ENCODE results near the gene COMT.

The COMT gene

DNA sequence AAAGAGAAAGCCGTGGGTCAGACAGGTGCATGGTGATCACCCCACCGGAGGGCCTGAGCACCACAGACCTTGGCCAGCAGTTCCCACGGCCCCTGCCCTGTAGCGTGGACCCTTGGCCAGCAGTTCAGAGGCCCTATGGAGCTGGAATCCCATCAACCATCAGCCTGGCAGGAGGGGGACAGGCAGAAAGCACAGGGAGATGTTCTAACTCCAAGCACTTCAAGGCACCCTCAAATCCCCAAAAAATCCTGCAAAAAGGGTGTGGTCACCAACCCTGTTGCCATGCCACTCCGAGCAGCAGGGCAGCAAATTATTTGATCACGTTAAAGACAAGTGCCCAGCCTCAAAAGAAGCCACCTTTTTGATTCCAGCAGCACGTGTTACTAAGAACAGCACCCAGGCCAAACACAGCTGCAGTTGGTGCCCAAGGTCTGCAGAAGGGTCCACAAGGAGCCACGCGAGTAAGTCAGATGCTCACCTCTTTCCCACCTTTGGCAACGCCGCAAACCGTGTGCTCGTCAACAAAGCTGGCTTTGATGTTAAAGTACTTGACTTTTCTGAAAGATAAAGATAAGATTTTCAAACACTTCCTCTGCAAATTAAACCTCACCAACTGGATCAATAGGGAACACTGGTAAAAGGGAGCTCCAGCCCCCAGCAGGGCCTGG lies 26.2 kb upstream of the COMT start:
- Histone ChIP-seq H3K79me1 (ENCODE audit: low read depth, low read length) (no peaks in the 10 kb centered on the region), H2BK120ac (ENCODE audit: low read depth, low read length) (no peak overlapping the region)
- WGBS, 2 donors (ENCODE audit: extremely low coverage in 2 of 2, insufficient read length in 2 of 2, insufficient replicate concordance in 1 of 2): no CpG with 5 or more reads among the region's 13 CpGs

GRCh38 chr22:19916006-19916405 lies 25.6 kb upstream of the COMT start:
- Histone ChIP-seq H2BK15ac (ENCODE audit: low read length) (peak overlapping the region; percentile 15), H3K18ac (ENCODE audit: low read length) (peak overlapping the region; percentile 65), H3K9me3 (replicated peaks in 1 of 2; ENCODE audit: control insufficient read depth in 2 of 2, insufficient read depth in 1 of 2, low read depth in 1 of 2, low read length in 2 of 2) (peaks cover 0 to 7% of the 10 kb centered on the region in 2 donors), H2AK5ac (ENCODE audit: low read depth, low read length) (no peak overlapping the region), H3K14ac (ENCODE audit: low read length) (no peak overlapping the region), H3K4ac (ENCODE audit: low read length) (no peak overlapping the region), H3K4me1 (ENCODE audit: control insufficient read depth in 2 of 2, insufficient read depth in 1 of 2, low read depth in 1 of 2, low read length in 2 of 2) (no peaks in the 10 kb centered on the region), H4K91ac (ENCODE audit: low read depth, low read length, poor library complexity) (peak overlapping the region; percentile 24), H2BK12ac (ENCODE audit: low read length) (no peak overlapping the region), H3K27ac (replicated peaks; ENCODE audit: low read length) (no peak overlapping the region), H2AFZ (ENCODE audit: low read length) (no peak overlapping the region), H3K9ac (ENCODE audit: low read depth, low read length, poor library complexity) (peak overlapping the region; percentile 30), H4K8ac (ENCODE audit: low read depth, low read length) (no peak overlapping the region), H3K27me3 (ENCODE audit: control insufficient read depth in 3 of 3, insufficient read depth in 3 of 3, low read depth in 1 of 3, low read length in 3 of 3) (peaks cover 0 to 52% (median 2%) of the 10 kb centered on the region in 3 experiments), H3K79me1 (ENCODE audit: low read depth, low read length) (no peaks in the 10 kb centered on the region), H2BK5ac (ENCODE audit: low read length) (no peak overlapping the region), H3K4me2 (ENCODE audit: insufficient read depth, low read length, poor library complexity, severe bottlenecking) (no peak overlapping the region), H2BK120ac (ENCODE audit: low read depth, low read length) (no peak overlapping the region), H3K36me3 (replicated peaks in 1 of 2; ENCODE audit: control insufficient read depth in 2 of 2, insufficient read depth in 2 of 2, low read length in 2 of 2) (no peaks in the 10 kb centered on the region), H3K23ac (ENCODE audit: low read depth, low read length, poor library complexity) (no peak overlapping the region), H3K4me3 (ENCODE audit: low read length in 2 of 2) (no peak overlapping the region)
- WGBS, 2 donors (ENCODE audit: extremely low coverage in 2 of 2, insufficient read length in 2 of 2, insufficient replicate concordance in 1 of 2): no CpG with 5 or more reads among the region's 9 CpGs
- DNase-seq (ENCODE audit: low spot score): no peak

More for the DNA sequence above, 26.2 kb upstream of the COMT start:
- no peak overlapping the region for H3K9ac ChIP-seq (ENCODE audit: low read depth, low read length, poor library complexity)
- no peak overlapping the region for H4K8ac ChIP-seq (ENCODE audit: low read depth, low read length)
- no peaks in the 10 kb centered on the region for H3K36me3 ChIP-seq (replicated peaks in 1 of 2; ENCODE audit: control insufficient read depth in 2 of 2, insufficient read depth in 2 of 2, low read length in 2 of 2)
- no peak overlapping the region for H3K4ac ChIP-seq (ENCODE audit: low read length)
- H2AK5ac ChIP-seq (ENCODE audit: low read depth, low read length): no peak overlapping the region
- no peak overlapping the region for H4K91ac ChIP-seq (ENCODE audit: low read depth, low read length, poor library complexity)
- H2BK12ac ChIP-seq (ENCODE audit: low read length): no peak overlapping the region
- peak overlapping the region; percentile 3 for H3K23ac ChIP-seq (ENCODE audit: low read depth, low read length, poor library complexity)
- DNase-seq (ENCODE audit: low spot score): no peak
- H3K18ac ChIP-seq (ENCODE audit: low read length): peak overlapping the region; percentile 46
- no peak overlapping the region for H3K14ac ChIP-seq (ENCODE audit: low read length)
- no peak overlapping the region for H3K4me2 ChIP-seq (ENCODE audit: insufficient read depth, low read length, poor library complexity, severe bottlenecking)
- peak overlapping the region in 1 of 2 donors; percentile 48 for H3K4me3 ChIP-seq (ENCODE audit: low read length in 2 of 2)
- H3K9me3 ChIP-seq (replicated peaks in 1 of 2; ENCODE audit: control insufficient read depth in 2 of 2, insufficient read depth in 1 of 2, low read depth in 1 of 2, low read length in 2 of 2): peaks cover 0 to 7% of the 10 kb centered on the region in 2 donors
- H3K27ac ChIP-seq (replicated peaks; ENCODE audit: low read length): no peak overlapping the region
- no peaks in the 10 kb centered on the region for H3K4me1 ChIP-seq (ENCODE audit: control insufficient read depth in 2 of 2, insufficient read depth in 1 of 2, low read depth in 1 of 2, low read length in 2 of 2)
- no peak overlapping the region for H2AFZ ChIP-seq (ENCODE audit: low read length)
- H2BK15ac ChIP-seq (ENCODE audit: low read length): peak overlapping the region; percentile 15
- peaks cover 0 to 53% (median 2%) of the 10 kb centered on the region in 3 experiments for H3K27me3 ChIP-seq (ENCODE audit: control insufficient read depth in 3 of 3, insufficient read depth in 3 of 3, low read depth in 1 of 3, low read length in 3 of 3)
- H2BK5ac ChIP-seq (ENCODE audit: low read length): no peak overlapping the region

- no peak overlapping the region for H3K4ac ChIP-seq (ENCODE audit: low read length)
- WGBS, 2 donors (ENCODE audit: extremely low coverage in 2 of 2, insufficient read length in 2 of 2, insufficient replicate concordance in 1 of 2): no CpG with 5 or more reads among the region's 7 CpGs
- no peak overlapping the region for H3K27ac ChIP-seq (replicated peaks; ENCODE audit: low read length)
- H4K8ac ChIP-seq (ENCODE audit: low read depth, low read length): no peak overlapping the region
- no peak overlapping the region for H2BK12ac ChIP-seq (ENCODE audit: low read length)
- DNase-seq (ENCODE audit: low spot score): no peak
- H3K36me3 ChIP-seq (replicated peaks in 1 of 2; ENCODE audit: control insufficient read depth in 2 of 2, insufficient read depth in 2 of 2, low read length in 2 of 2): no peaks in the 10 kb centered on the region
- peaks cover 0 to 49% (median 2%) of the 10 kb centered on the region in 3 experiments for H3K27me3 ChIP-seq (ENCODE audit: control insufficient read depth in 3 of 3, insufficient read depth in 3 of 3, low read depth in 1 of 3, low read length in 3 of 3)
- peaks cover 0 to 7% of the 10 kb centered on the region in 2 donors for H3K9me3 ChIP-seq (replicated peaks in 1 of 2; ENCODE audit: control insufficient read depth in 2 of 2, insufficient read depth in 1 of 2, low read depth in 1 of 2, low read length in 2 of 2)
- no peak overlapping the region for H3K14ac ChIP-seq (ENCODE audit: low read length)
- peak overlapping the region; percentile 95 for H2AK5ac ChIP-seq (ENCODE audit: low read depth, low read length)
- H2BK15ac ChIP-seq (ENCODE audit: low read length): no peak overlapping the region
- no peak overlapping the region for H4K91ac ChIP-seq (ENCODE audit: low read depth, low read length, poor library complexity)
- no peak overlapping the region for H2AFZ ChIP-seq (ENCODE audit: low read length)
- no peak overlapping the region for H3K9ac ChIP-seq (ENCODE audit: low read depth, low read length, poor library complexity)
- peak overlapping the region; percentile 77 for H3K18ac ChIP-seq (ENCODE audit: low read length)
- H3K4me3 ChIP-seq (ENCODE audit: low read length in 2 of 2): no peak overlapping the region
- no peak overlapping the region for H3K4me2 ChIP-seq (ENCODE audit: insufficient read depth, low read length, poor library complexity, severe bottlenecking)
- H3K4me1 ChIP-seq (ENCODE audit: control insufficient read depth in 2 of 2, insufficient read depth in 1 of 2, low read depth in 1 of 2, low read length in 2 of 2): no peaks in the 10 kb centered on the region
- H3K79me1 ChIP-seq (ENCODE audit: low read depth, low read length): no peaks in the 10 kb centered on the region
- no peak overlapping the region for H2BK120ac ChIP-seq (ENCODE audit: low read depth, low read length)
- H2BK5ac ChIP-seq (ENCODE audit: low read length): peak overlapping the region; percentile 29
- H3K23ac ChIP-seq (ENCODE audit: low read depth, low read length, poor library complexity): no peak overlapping the region
Measured at GRCh38 chr22:19916941-19917340, 24.6 kb upstream of the COMT start.

DNA sequence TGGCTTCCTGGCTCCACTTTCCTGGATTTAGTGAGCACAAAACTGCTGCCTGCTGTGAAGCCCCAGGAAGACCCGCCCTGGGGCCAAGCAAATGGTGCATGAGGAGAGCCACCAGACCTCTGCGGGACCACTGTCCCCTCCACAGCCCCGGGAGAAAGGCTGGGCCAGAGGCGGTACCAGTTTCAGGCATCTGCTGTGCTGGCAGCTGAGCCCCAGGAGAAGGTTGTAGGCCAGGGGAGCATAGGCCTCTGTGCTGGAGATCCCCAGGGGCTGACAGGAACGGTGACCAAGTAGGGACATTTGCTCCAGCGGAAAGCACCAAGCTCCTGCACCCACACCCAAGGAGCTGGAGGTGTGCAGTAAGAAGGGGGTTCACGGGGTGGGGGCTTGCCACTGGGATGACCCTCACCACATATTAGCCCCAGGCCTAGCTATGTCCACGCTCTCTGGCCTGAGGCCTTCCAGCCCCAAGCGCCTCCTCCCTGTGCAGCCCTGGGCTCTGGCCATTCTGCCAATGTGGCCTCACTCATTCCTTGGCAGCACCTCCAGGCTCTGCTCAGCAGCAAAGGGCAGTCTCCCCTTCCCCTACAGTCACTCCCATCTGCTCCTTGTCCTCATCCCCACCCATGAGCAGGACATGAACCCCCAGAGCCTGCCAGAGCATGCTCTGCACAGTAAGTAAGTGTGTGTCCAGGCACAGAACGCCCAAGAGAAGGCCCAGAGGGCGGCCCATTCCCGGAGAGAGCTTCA lies 24.0 kb upstream of the COMT start:
- no peak overlapping the region for H4K8ac ChIP-seq (ENCODE audit: low read depth, low read length)
- no peaks in the 10 kb centered on the region for H3K36me3 ChIP-seq (replicated peaks in 1 of 2; ENCODE audit: control insufficient read depth in 2 of 2, insufficient read depth in 2 of 2, low read length in 2 of 2)
- WGBS, 2 donors (ENCODE audit: extremely low coverage in 2 of 2, insufficient read length in 2 of 2, insufficient replicate concordance in 1 of 2): no CpG with 5 or more reads among the region's 12 CpGs
- H3K4me3 ChIP-seq (ENCODE audit: low read length in 2 of 2): no peak overlapping the region
- H3K27ac ChIP-seq (replicated peaks; ENCODE audit: low read length): no peak overlapping the region
- H3K14ac ChIP-seq (ENCODE audit: low read length): peak overlapping the region; percentile 22
- no peak overlapping the region for H2AFZ ChIP-seq (ENCODE audit: low read length)
- peaks cover 0 to 7% of the 10 kb centered on the region in 2 donors for H3K9me3 ChIP-seq (replicated peaks in 1 of 2; ENCODE audit: control insufficient read depth in 2 of 2, insufficient read depth in 1 of 2, low read depth in 1 of 2, low read length in 2 of 2)
- H3K4me1 ChIP-seq (ENCODE audit: control insufficient read depth in 2 of 2, insufficient read depth in 1 of 2, low read depth in 1 of 2, low read length in 2 of 2): no peaks in the 10 kb centered on the region
- H2BK12ac ChIP-seq (ENCODE audit: low read length): peak overlapping the region; percentile 25
- H3K23ac ChIP-seq (ENCODE audit: low read depth, low read length, poor library complexity): peak overlapping the region; percentile 56
- H3K4ac ChIP-seq (ENCODE audit: low read length): no peak overlapping the region
- H4K91ac ChIP-seq (ENCODE audit: low read depth, low read length, poor library complexity): no peak overlapping the region
- H2BK15ac ChIP-seq (ENCODE audit: low read length): peak overlapping the region; percentile 38
- no peaks in the 10 kb centered on the region for H3K79me1 ChIP-seq (ENCODE audit: low read depth, low read length)
- peak overlapping the region; percentile 77 for H3K18ac ChIP-seq (ENCODE audit: low read length)
- H3K4me2 ChIP-seq (ENCODE audit: insufficient read depth, low read length, poor library complexity, severe bottlenecking): no peak overlapping the region
- H2BK120ac ChIP-seq (ENCODE audit: low read depth, low read length): no peak overlapping the region
- no peak for DNase-seq (ENCODE audit: low spot score)
- H3K9ac ChIP-seq (ENCODE audit: low read depth, low read length, poor library complexity): peak overlapping the region; percentile 16
- peak overlapping the region; percentile 29 for H2BK5ac ChIP-seq (ENCODE audit: low read length)
- H2AK5ac ChIP-seq (ENCODE audit: low read depth, low read length): peak overlapping the region; percentile 95
- peaks cover 0 to 51% (median 2%) of the 10 kb centered on the region in 3 experiments for H3K27me3 ChIP-seq (ENCODE audit: control insufficient read depth in 3 of 3, insufficient read depth in 3 of 3, low read depth in 1 of 3, low read length in 3 of 3)

Measured in neuronal stem cell (in vitro differentiated cells).